Caco-2 (cell line): ENCODE results near the gene ARL3. TPM values are rescaled to one million over a fixed set of nuclear protein-coding genes. Genes with fewer than 3 reads are reported as not detected.

Experiments used
- BruUV-seq: library from RNA; stranded (reverse); fragments of 400-500 nt; replicated peaks from 2 replicates; lab custom pipeline; 2021; lab: Mats Ljungman, UMichigan
- CTCF ChIA-PET: fragments of 300-600 bp; sonication (Branson Sonifier 250); formaldehyde crosslinking; loops from one replicate; lab custom pipeline; 2022; ENCODE audit warnings: antibody characterized with exemption; lab: Charles Lee
- POLR2A ChIA-PET: fragments of 300-600 bp; sonication (Branson Sonifier 250); formaldehyde crosslinking; loops from one replicate; lab custom pipeline; 2022; ENCODE audit warnings: antibody characterized with exemption; lab: Charles Lee
- DNase-seq, 2 experiments: peaks; one replicate each; pipeline versions ENCODE4 v3.0.0 to v3.0.0-alpha.2; 2020 to 2022
- H3K27me3 ChIP-seq: replicated peaks from 2 replicates; pipeline ENCODE4 v1.6.0; 2011; ENCODE audit warnings: low read length; ENCODE audit not compliant: control insufficient read depth, insufficient read depth
- H3K36me3 ChIP-seq: 2 replicates; pipeline ENCODE4 v1.5.1; 2011; ENCODE audit warnings: low read length; ENCODE audit not compliant: control insufficient read depth, insufficient read depth
- H3K4me1 ChIP-seq: fragments of 250-450 bp; sonication (Bioruptor Pico); 2 replicates; pipeline ENCODE4 v1.5.1; 2020; ENCODE audit warnings: mild to moderate bottlenecking
- H3K4me3 ChIP-seq: 2 replicates; pipeline ENCODE4 v1.5.1; 2011; ENCODE audit warnings: low read depth, mild to moderate bottlenecking, control low read depth, low read length
- H3K9me3 ChIP-seq: fragments of 250-450 bp; sonication (Bioruptor Pico); 2 replicates; pipeline ENCODE4 v1.5.1; 2020; ENCODE audit warnings: mild to moderate bottlenecking, moderate library complexity
- H3K27ac Mint-ChIP-seq: one replicate; pipeline ENCODE4 v1.8.0; 2022; ENCODE audit warnings: mixed read lengths; ENCODE audit not compliant: unreplicated experiment
- H3K27me3 Mint-ChIP-seq: one replicate; pipeline ENCODE4 v1.8.0; 2022; ENCODE audit warnings: mixed read lengths; ENCODE audit not compliant: insufficient read depth, unreplicated experiment
- H3K36me3 Mint-ChIP-seq: one replicate; pipeline ENCODE4 v1.8.0; 2022; ENCODE audit warnings: mild to moderate bottlenecking, mixed read lengths; ENCODE audit not compliant: insufficient read depth, unreplicated experiment
- H3K4me1 Mint-ChIP-seq: one replicate; pipeline ENCODE4 v1.8.0; 2022; ENCODE audit warnings: low read depth, mixed read lengths; ENCODE audit not compliant: unreplicated experiment
- H3K4me3 Mint-ChIP-seq: one replicate; pipeline ENCODE4 v1.8.0; 2022; ENCODE audit warnings: mild to moderate bottlenecking, moderate library complexity, mixed read lengths; ENCODE audit not compliant: unreplicated experiment
- H3K9me3 Mint-ChIP-seq: one replicate; pipeline ENCODE4 v1.8.0; 2022; ENCODE audit warnings: mixed read lengths; ENCODE audit not compliant: unreplicated experiment
- CTCF ChIP-seq, 2 experiments: fragments of 200-600 bp in 1 of 2; IDR thresholded peaks; 1 replicate in 1 of 2; 2 replicates in 1 of 2; pipeline versions ENCODE4 v1.5.1 to v1.8.0; 2011 to 2022; ENCODE audit warnings: antibody characterized with exemption in 1 of 2, control low read depth in 1 of 2, inconsistent platforms in 1 of 2, low read depth in 1 of 2, low read length in 1 of 2, mild to moderate bottlenecking in 1 of 2, moderate library complexity in 1 of 2; ENCODE audit not compliant: insufficient read depth in 1 of 2, severe bottlenecking in 1 of 2, unreplicated experiment in 1 of 2
- intact Hi-C: fragments of 100-400 bp; cut with micrococcal nuclease; formaldehyde crosslinking; loops from one replicate; pipeline ENCODE4 v1.10.0; 2022; ENCODE audit not compliant: unreplicated experiment
- total RNA-seq: library from RNA; stranded (reverse); gene quantifications from 2 replicates; pipeline ENCODE4 v1.2.3, GENCODE V29; 2022

The ARL3 gene
- total RNA-seq, 1 experiment from 2014 or later: 7.8 TPM

- peaks cover 18% of the 10 kb centered on the region for H3K4me1 Mint-ChIP-seq
Observed at GRCh38 chr10:102642736-102643335, 71.4 kb downstream of the ARL3 start.

GRCh38 chr10:102641880-102642735 lies 72.1 kb downstream of the ARL3 start:
- H3K36me3 ChIP-seq: no peaks in the 10 kb centered on the region
- peak; percentile 97 to 98 for DNase-seq
- H3K4me1 ChIP-seq: peaks cover 11% of the 10 kb centered on the region
- no peaks in the 10 kb centered on the region for H3K9me3 ChIP-seq
- peak overlapping the region; percentile 74 for H3K4me3 ChIP-seq
- Mint-ChIP-seq H3K27me3 (no peaks in the 10 kb centered on the region), H3K4me3 (peak overlapping the region; percentile 92), H3K9me3 (no peaks in the 10 kb centered on the region), H3K36me3 (peaks cover 23% of the 10 kb centered on the region), H3K27ac (peak overlapping the region; percentile 78), H3K4me1 (peaks cover 18% of the 10 kb centered on the region)
- POLR2A ChIA-PET: interaction anchor here (0.5 to 1.8 kb wide), 3 partner anchors 13 to 210 kb away, joined by 3 to 12 read pairs (median 5); partner anchors contain the start of genes ARL3, CUEDC2 and SFXN2
- no peaks in the 10 kb centered on the region for H3K27me3 ChIP-seq
- CTCF ChIA-PET: interaction anchor here (0.6 to 1.7 kb wide), 6 partner anchors 12 to 140 kb away, joined by 3 to 11 read pairs (median 4); partner anchors contain the start of gene ACTR1A
- no peak for TF ChIP-seq CTCF (IDR thresholded peaks at IDR 0.05; ENCODE audit: insufficient read depth in 1 of 2, low read depth in 1 of 2, low read length in 1 of 2, severe bottlenecking in 1 of 2, unreplicated experiment in 1 of 2)
- BruUV-seq: no TSS peak
- intact Hi-C loops: loop anchor here (1.0 kb wide), 3 partner anchors 13 to 139 kb away; partner anchors contain the start of gene SUFU

More at GRCh38 chr10:102642736-102643335, 71.4 kb downstream of the ARL3 start:
- Mint-ChIP-seq H3K4me3 (peak overlapping the region; percentile 92), H3K27ac (peak overlapping the region; percentile 78), H3K9me3 (no peaks in the 10 kb centered on the region), H3K36me3 (peaks cover 23% of the 10 kb centered on the region), H3K27me3 (no peaks in the 10 kb centered on the region)
- ChIA-PET POLR2A (interaction anchor here (1.8 kb wide), 1 partner anchor 13 kb away, joined by 12 read pairs; no protein-coding TSS in a partner anchor), CTCF (interaction anchor here (1.3 to 1.7 kb wide), 4 partner anchors 13 to 140 kb away, joined by 4 to 11 read pairs (median 5); partner anchors contain the start of gene ACTR1A)
- Histone ChIP-seq H3K9me3 (no peaks in the 10 kb centered on the region), H3K27me3 (no peaks in the 10 kb centered on the region), H3K4me3 (peak overlapping the region; percentile 74), H3K36me3 (no peaks in the 10 kb centered on the region), H3K4me1 (peaks cover 11% of the 10 kb centered on the region)
- peak in 1 of 2 experiments; percentile 55 for DNase-seq
- no peak for TF ChIP-seq CTCF (IDR thresholded peaks at IDR 0.05; ENCODE audit: insufficient read depth in 1 of 2, low read depth in 1 of 2, low read length in 1 of 2, severe bottlenecking in 1 of 2, unreplicated experiment in 1 of 2)
- intact Hi-C loops: loop anchor here (1.0 kb wide), 4 partner anchors 14 to 140 kb away; partner anchors contain the start of gene SUFU
- BruUV-seq: TSS peak; percentile 33

DNA sequence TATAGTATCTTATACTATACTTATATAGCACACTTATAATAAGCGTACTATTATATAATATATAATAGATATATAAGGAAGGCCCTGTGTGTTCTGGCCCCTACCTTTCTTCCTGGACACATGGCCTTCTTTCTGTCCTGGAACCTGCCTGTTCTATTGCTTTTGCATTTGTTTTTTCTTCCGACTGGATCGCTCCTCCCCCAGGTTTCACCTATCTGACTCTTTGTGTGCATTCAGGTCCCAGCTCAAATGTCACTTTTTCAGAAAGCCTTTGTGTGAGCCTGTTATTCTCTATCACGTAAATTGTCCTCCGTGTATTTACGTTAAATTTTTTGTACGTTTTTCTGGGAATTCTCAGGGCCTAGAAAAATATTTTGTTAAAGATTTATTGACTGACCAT lies 72.8 kb downstream of the ARL3 start:
- no peak for TF ChIP-seq CTCF (IDR thresholded peaks at IDR 0.05; ENCODE audit: insufficient read depth in 1 of 2, low read depth in 1 of 2, low read length in 1 of 2, severe bottlenecking in 1 of 2, unreplicated experiment in 1 of 2)
- Mint-ChIP-seq H3K27me3 (no peaks in the 10 kb centered on the region), H3K36me3 (peaks cover 23% of the 10 kb centered on the region), H3K4me1 (peaks cover 12% of the 10 kb centered on the region), H3K27ac (peak overlapping the region; percentile 71), H3K4me3 (peak overlapping the region; percentile 92), H3K9me3 (no peaks in the 10 kb centered on the region)
- POLR2A ChIA-PET: interaction anchor here (0.5 to 1.8 kb wide), 3 partner anchors 12 to 209 kb away, joined by 3 to 12 read pairs (median 5); partner anchors contain the start of genes ARL3, CUEDC2 and SFXN2
- CTCF ChIA-PET: interaction anchor here (0.7 to 1.7 kb wide), 5 partner anchors 12 to 139 kb away, joined by 3 to 11 read pairs (median 5); partner anchors contain the start of gene ACTR1A
- peaks cover 5% of the 10 kb centered on the region for H3K4me1 ChIP-seq
- H3K9me3 ChIP-seq: no peaks in the 10 kb centered on the region
- TSS peak; percentile 89 for BruUV-seq
- H3K27me3 ChIP-seq: no peaks in the 10 kb centered on the region
- intact Hi-C loops: no loop called here
- DNase-seq: peak in 1 of 2 experiments; percentile 24
- peak overlapping the region; percentile 74 for H3K4me3 ChIP-seq
- H3K36me3 ChIP-seq: no peaks in the 10 kb centered on the region
